ENCODE data around the gene SRRM5. TPM values are rescaled to one million over a fixed set of nuclear protein-coding genes. Genes with fewer than 3 reads are reported as not detected.
A peak's percentile ranks its signal among the peaks of the same experiment; 100 is the strongest.

The SRRM5 gene
- total and polyA plus RNA-seq, 2 of the 4 experiments (the other 2 are of a cell fraction): 0.10 TPM; not detected in 1

DNA sequence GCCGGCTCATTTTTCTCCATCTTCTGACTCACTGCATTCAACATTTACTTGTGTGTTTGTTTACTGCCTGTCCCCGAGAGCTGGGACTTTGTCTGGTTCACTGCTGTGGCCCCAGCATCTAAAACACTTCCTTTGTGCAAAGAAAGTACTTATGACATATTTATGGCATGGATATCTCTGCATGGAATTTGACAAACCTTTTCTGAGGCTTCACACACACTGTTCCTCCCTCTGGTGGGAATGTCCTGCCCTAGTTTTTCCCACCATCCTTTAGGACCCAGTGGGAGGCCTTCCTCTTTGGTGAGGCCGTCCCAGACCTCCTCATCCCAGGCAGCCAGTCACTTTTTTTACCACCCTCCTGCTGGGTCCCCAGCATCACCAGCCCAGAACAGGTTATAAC is 1.4 kb upstream of the SRRM5 start:
- 33% methylated on average over 1 of the region's 3 CpGs; no CpG with 5 or more reads in 1 of the 2 experiments for WGBS, 2 experiments (ENCODE audit: extremely low coverage in 2 of 2, insufficient read length in 1 of 2)
- Histone ChIP-seq H3K14ac (replicated peaks; ENCODE audit: low read depth, low read length) (no peak overlapping the region), H4K5ac (ENCODE audit: low read depth, low read length) (no peak overlapping the region), H3K56ac (ENCODE audit: extremely low read depth, insufficient read depth, low read length) (no peak overlapping the region), H2AK9ac (replicated peaks; ENCODE audit: low read depth, low read length, poor library complexity) (no peak overlapping the region), H3K79me1 (ENCODE audit: low read depth in 1 of 2, low read length in 2 of 2) (peaks cover 20 to 61% of the 10 kb centered on the region in 2 experiments), H3K9me1 (ENCODE audit: insufficient read depth, low read length) (peaks cover 9% of the 10 kb centered on the region), H2BK5ac (ENCODE audit: low read depth, low read length, poor library complexity, severe bottlenecking) (no peak overlapping the region), H3K9ac (ENCODE audit: low read depth, low read length) (no peak overlapping the region), H4K20me1 (ENCODE audit: insufficient read depth, low read length) (peaks cover 17% of the 10 kb centered on the region), H2BK20ac (ENCODE audit: low read depth, low read length) (no peak overlapping the region), H3K18ac (ENCODE audit: low read depth, low read length) (no peak overlapping the region), H3K4me3 (ENCODE audit: insufficient read depth, low read depth, low read length) (no peak overlapping the region), H2AK5ac (ENCODE audit: low read depth, low read length) (no peak overlapping the region), H3K4me1 (ENCODE audit: control insufficient read depth, insufficient read depth, low read length) (no peaks in the 10 kb centered on the region), H3K27ac (ENCODE audit: insufficient read depth, low read length) (no peak overlapping the region), H3K4me2 (ENCODE audit: low read depth, low read length) (no peak overlapping the region), H2BK120ac (ENCODE audit: low read depth, low read length) (no peak overlapping the region), H2AFZ (replicated peaks; ENCODE audit: low read length, poor library complexity) (no peak overlapping the region), H2BK15ac (ENCODE audit: low read depth, low read length) (no peak overlapping the region), H3K36me3 (ENCODE audit: control insufficient read depth, insufficient read depth, low read length) (peaks cover 33% of the 10 kb centered on the region), H3K27me3 (ENCODE audit: control insufficient read depth, insufficient read depth, low read length) (no peaks in the 10 kb centered on the region), H4K8ac (ENCODE audit: low read depth in 2 of 2, low read length in 2 of 2) (no peak overlapping the region), H3K23ac (ENCODE audit: low read depth, low read length) (no peak overlapping the region), H3K9me3 (ENCODE audit: control insufficient read depth, insufficient read depth, low read length) (no peaks in the 10 kb centered on the region), H3K4ac (ENCODE audit: low read depth, low read length) (no peak overlapping the region), H4K91ac (ENCODE audit: insufficient read depth, low read depth, low read length) (no peak overlapping the region)
- ATAC-seq (ENCODE audit: low read depth) (peak; percentile 40), DNase-seq (peak; percentile 7)
- POLR2A ChIA-PET (ENCODE audit: unreplicated experiment): no interaction called here
- CTCF ChIA-PET: no interaction called here
- in situ Hi-C loops (cut with MboI; ENCODE audit: low sequenced_read_pairs) (no loop called here), dilution Hi-C loops (cut with HindIII; ENCODE audit: low sequenced_read_pairs, unreplicated experiment) (no loop called here), intact Hi-C loops (cut with micrococcal nuclease) (no loop called here)
- TF ChIP-seq, protein P1, sequence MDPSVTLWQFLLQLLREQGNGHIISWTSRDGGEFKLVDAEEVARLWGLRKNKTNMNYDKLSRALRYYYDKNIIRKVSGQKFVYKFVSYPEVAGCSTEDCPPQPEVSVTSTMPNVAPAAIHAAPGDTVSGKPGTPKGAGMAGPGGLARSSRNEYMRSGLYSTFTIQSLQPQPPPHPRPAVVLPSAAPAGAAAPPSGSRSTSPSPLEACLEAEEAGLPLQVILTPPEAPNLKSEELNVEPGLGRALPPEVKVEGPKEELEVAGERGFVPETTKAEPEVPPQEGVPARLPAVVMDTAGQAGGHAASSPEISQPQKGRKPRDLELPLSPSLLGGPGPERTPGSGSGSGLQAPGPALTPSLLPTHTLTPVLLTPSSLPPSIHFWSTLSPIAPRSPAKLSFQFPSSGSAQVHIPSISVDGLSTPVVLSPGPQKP (IDR thresholded peaks at IDR 0.05; ENCODE audit: borderline replicate concordance, low read depth, low read length): no peak
- TF ChIP-seq MXI1 (IDR thresholded peaks at IDR 0.05; ENCODE audit: borderline replicate concordance, low read depth, low read length) (no peak), MAFK (IDR thresholded peaks at IDR 0.05; ENCODE audit: low read depth, low read length) (no peak), SMC3 (IDR thresholded peaks at IDR 0.05; ENCODE audit: low read depth, low read length) (no peak), POLR2A (IDR thresholded peaks at IDR 0.05; ENCODE audit: low read depth, low read length) (no peak), CEBPB (IDR thresholded peaks at IDR 0.05; ENCODE audit: low read depth, low read length) (no peak), BHLHE40 (IDR thresholded peaks at IDR 0.05; ENCODE audit: low read depth, low read length) (no peak)
- no TSS peak for BruUV-seq (replicated peaks)
